ENCODE results near the gene GABRR2.
"Not testable (repeated sequence)": the region's sequence is repeated elsewhere in the genome, so short reads cannot be mapped to it uniquely, and the experiment has no call there.

Gene GABRR2

GRCh38 chr6:89323511-89323971 is 8.4 kb upstream of the GABRR2 start:
- no peak for DNase-seq

GRCh38 chr6:89321131-89321970 is 6.3 kb upstream of the GABRR2 start:
- DNase-seq = no peak

- no peak for DNase-seq
Observed at GRCh38 chr6:89320012-89320559, 5.0 kb upstream of the GABRR2 start.

GRCh38 chr6:89317067-89317466 is 2.0 kb upstream of the GABRR2 start:
- DNase-seq = no peak

GRCh38 chr6:89314692-89315091 is 407 bp downstream of the GABRR2 start:
- no peak for DNase-seq

GRCh38 chr6:89313006-89313405 is 2.1 kb downstream of the GABRR2 start:
- DNase-seq = no peak

- no peak for DNase-seq
Observed at GRCh38 chr6:89311853-89312531, 3.1 kb downstream of the GABRR2 start.

GRCh38 chr6:89311530-89311852 is 3.6 kb downstream of the GABRR2 start:
- no peak for DNase-seq

GRCh38 chr6:89310929-89311328 is 4.2 kb downstream of the GABRR2 start:
- no peak for DNase-seq

- no peak for DNase-seq
Observed at GRCh38 chr6:89308525-89309395, 6.3 kb downstream of the GABRR2 start.

- not testable (repeated sequence) for DNase-seq
Observed at GRCh38 chr6:89304517-89304916, 10.6 kb downstream of the GABRR2 start.

- DNase-seq = no peak
Observed at GRCh38 chr6:89302936-89303335, 12.2 kb downstream of the GABRR2 start.

- no peak for DNase-seq
Observed at GRCh38 chr6:89302195-89302770, 12.8 kb downstream of the GABRR2 start.

- no peak for DNase-seq
Observed at GRCh38 chr6:89301586-89302194, 13.4 kb downstream of the GABRR2 start.

- no peak for DNase-seq
Observed at GRCh38 chr6:89299466-89299850, 15.6 kb downstream of the GABRR2 start.

GRCh38 chr6:89298680-89299465 is 16.2 kb downstream of the GABRR2 start:
- peak; percentile 20 for DNase-seq

GRCh38 chr6:89297695-89298351 is 17.3 kb downstream of the GABRR2 start:
- peak; percentile 67 for DNase-seq

- no peak for DNase-seq
Observed at GRCh38 chr6:89295981-89296380, 19.1 kb downstream of the GABRR2 start.

- DNase-seq = not testable (repeated sequence)
Observed at GRCh38 chr6:89295116-89295515, 20.0 kb downstream of the GABRR2 start.

GRCh38 chr6:89291256-89291819 is 23.8 kb downstream of the GABRR2 start:
- DNase-seq = no peak
